Fibroblast of skin of right quadriceps (primary cell): ENCODE measurements around the gene DAB2IP.

Experiments
- DNase-seq: peaks from one replicate; pipeline ENCODE4 v3.0.0-alpha.2; 2013

Gene DAB2IP

DNA sequence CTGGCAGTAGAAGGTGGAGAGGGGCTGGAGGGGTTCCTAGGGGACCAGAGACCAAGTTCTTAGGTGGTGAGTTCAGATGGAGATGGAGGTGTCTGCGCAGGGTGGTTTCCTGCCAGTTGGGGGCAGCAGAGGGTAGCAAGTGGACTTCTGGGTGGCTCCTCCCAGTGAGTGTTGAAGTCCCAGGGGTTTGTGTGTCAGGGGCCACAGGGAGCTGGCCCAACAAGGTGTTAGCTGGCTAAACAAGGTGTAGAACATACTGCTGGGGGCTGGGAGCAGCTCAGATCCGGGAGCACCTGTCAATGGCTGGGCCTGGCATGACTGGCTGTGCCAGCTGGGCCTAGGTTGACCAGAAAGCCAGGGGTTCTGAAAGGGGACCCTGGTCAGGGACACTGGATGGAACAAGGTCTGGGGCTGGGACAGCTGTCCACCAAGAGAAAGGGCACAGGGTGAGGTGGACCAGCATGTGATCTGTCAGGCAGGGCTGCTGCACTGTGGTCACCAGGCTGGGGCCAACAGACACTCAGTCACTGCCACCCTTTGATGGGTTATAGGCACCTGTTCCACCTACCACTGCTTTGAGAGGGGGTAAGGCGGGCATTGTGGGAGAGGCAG, 35.6 kb downstream of the DAB2IP start:
- peak; percentile 54 for DNase-seq

DNA sequence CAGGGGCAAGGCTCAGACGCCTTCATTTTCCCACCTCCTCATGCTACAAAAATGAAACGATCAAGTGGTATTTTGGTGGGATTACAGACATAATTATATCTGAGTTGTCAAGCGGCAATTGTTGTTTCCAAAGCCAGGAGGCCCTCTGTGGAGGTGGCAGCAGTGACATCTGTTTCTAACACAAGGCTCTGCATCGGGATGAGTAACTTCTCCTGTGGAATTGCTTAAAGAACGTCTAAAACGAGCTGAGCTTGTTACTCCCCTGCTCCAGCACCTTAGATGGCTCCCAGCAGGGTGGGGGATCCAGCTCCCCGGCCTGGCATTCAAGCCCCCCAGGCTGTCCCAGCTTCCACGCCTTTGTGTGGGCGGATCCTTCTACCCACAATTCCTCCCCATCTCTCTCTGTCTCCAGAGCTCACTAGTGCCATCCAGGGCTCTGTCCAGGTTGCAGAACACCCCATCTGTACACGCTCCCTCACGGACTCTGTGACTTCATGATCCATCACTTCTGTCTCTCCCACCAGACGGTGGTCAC, 36.8 kb downstream of the DAB2IP start:
- DNase-seq: no peak

DNA sequence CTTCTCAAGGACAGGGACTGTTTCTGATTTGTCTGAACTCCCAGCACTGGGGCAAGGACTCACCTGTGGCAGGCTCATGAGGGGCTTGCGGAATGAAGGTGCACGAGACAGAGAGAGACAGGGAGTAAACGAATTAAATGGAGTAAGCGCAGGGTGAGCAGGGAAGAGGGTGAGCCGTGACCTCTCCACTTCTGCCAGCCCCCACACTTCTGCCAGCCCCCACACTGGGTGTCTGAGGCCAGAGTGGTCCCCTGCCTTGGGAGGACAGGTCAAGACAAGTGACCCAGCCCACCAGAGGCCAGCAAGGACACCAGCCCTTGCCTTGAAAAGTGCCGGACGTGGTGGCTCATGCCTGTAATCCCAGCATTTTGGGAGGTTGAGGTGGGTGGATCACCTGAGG, 37.2 kb downstream of the DAB2IP start:
- no peak for DNase-seq

DNA sequence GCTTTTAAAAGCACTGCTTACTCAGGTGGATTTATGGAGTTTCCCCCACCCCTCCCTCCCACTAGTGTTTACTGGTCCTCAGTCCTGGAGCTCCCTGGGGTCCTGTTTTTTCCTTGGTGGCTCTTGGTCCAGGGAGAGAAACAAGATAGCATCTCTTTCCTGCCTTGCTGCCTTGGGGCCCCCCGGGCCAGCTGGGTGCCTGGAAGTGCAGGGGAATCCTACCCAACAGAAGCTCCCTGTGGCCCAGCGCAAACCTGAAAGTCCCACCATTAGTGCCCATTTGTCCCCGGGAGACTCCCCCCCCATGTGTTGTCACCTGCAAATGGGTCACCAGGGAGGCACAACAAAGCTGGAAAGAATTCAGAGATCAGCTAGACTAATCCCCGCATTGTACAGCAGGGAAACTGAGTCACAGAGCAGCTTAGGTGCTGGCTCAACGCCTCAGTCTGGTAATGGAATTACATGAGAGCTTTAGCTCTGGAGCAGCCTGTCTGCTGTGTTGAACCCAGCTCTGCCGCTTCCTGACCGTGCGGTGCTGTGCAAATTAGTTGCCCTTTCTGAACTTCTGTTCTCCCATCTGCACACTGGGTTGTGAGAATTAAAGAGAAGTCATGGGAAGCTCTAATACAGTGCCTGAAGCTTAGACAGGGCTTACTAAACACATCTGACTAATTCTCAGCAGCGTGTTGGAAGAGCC, 38.2 kb downstream of the DAB2IP start:
- no peak for DNase-seq

DNA sequence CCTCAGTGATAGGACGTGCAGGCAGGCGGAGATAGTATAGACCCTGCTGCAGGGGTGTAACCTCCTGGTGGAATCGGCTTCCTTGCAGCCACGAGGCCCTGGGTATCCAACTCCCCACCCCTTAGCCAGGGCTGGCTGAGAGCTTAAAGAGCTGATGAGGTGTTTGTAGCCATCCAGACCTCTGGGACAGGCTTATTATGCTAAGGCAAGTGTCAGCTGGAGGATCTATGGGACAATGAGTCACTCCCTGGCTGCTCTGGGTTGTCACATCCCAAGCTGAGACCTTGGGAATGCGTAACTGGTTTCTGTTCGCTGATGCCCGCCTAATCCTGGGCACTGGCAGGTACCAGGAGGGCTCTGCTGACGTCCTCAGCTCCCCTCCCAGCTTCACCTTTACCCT, 38.9 kb downstream of the DAB2IP start:
- DNase-seq: no peak

DNA sequence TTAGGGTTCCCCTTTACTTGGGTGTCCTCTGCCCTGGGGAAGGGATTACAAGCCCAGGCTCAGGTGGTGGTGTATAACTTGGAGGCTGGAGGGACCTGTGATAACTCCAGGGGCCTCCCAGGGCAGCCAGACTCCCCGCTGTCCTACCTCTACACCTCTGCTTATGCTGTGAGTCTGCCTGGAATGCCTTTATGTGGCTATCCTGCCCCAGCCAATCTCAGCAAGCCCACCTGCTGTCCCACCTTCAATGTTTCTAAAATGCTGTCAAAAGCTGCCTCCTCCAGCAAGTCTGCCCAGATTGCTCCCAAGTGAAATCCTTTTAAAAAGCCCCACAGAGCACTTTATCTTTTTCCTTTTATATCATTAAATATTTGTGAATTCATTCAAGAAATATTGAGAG, 39.3 kb downstream of the DAB2IP start:
- no peak for DNase-seq

DNA sequence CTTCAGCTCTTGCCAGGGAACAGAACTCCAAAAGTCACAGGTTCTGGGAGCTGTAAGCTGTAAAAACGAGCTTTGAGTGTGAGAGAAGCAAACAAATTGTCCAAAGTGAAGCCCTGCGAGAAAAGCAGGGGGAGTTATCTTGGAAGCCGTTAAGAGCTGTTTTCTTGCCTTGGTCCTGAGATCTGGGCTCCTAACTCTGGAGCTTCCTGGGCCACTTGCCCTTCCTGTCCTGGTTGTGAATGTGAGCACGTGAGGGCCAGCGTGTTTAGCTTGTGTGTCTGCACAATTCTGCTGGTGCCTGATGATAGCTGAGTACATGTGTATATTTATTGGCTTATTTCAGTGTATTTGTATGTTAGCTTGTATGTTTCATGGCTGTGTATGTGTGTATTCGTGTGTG, 40.5 kb downstream of the DAB2IP start:
- no peak for DNase-seq

DNA sequence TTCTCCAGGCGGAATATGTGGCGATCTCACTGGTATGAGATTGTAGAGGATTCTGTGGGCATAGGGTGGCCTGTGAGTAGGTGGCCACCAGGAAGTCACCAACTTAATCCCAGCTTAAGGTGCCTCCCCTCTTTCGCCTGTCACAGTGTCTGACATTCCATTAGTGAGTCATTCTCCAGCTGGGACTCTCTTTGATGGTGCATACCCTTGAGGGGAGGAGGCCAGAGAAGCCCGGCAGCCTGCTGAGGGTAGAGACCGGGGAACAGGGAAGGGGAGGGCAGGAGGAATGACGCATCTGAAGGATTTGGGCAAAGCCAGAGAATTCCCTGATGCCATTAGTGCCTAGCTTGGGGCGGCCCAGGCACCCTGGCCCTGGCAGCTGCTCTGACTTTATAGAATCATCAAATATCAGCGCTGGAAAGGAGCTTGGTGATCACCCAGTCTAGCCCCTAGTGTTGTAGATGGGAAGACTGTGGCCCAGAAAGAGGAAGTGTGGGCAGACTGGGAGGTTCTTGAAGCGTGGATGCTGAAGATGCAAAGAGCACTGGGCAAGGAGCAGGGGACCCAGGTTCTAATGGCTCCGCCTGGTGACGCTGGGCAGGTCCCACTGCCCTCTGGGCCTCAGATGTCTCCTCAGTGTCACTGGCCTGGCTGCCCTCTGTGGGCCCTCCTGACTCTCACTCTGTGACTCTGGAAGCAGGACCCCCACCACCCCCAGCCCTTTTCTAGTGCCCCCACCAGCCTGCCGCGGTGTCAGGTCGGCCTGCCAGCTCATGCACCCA, 41.4 kb downstream of the DAB2IP start:
- DNase-seq: peak; percentile 69

DNA sequence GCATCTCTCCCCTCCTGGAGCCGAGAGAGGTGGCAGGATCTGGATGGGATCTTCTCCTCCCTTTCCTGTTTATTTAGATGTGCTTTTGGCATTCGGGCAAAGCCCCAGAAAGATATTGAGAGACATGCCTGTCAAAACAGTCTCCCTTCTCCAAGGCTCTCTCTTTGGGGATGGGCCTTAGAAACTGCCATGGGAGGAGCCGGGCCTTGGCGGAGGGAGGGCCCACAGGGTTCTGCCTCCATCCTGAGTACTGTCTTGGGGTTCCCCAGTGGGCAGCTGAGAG, 41.9 kb downstream of the DAB2IP start:
- no peak for DNase-seq

DNA sequence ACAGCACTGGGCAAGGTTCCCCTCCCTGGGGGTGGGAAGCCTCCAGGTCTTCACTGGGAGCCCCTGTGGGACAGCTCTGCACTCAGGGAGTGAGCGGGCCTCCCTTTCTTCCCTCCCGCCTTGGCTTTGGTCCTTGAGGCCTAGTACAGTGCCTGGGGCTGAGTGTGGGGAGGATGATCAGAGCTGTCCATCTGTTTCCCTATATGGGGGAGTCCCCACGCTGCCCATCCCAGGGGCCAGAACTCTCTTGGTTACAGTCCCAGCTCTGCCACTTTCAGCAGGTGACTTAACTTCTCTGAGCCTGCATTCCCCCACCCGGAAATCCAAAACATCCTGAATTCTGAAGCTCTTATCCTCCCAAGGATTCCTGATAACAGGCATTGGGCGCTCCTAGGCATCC, 42.6 kb downstream of the DAB2IP start:
- no peak for DNase-seq

DNA sequence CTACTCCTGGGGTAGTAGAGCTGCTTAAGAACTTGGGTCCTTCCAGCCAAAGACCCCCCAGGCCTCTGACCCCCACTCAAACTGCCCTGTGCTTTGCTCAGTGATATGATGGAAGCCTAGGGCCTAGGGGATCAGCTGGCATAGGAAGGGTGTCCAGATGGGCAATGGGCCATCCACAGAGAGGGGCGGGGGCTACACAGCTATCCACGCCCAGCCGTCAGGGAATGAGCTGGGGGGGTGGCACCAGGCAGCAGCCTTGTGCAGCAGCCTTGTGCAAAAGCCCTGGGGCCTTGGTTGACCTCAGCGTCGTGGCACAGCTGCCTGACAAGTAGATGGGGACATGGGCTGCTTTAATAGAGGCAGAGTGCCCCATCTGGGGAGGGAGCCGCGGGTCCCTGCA, 43.2 kb downstream of the DAB2IP start:
- DNase-seq: no peak

DNA sequence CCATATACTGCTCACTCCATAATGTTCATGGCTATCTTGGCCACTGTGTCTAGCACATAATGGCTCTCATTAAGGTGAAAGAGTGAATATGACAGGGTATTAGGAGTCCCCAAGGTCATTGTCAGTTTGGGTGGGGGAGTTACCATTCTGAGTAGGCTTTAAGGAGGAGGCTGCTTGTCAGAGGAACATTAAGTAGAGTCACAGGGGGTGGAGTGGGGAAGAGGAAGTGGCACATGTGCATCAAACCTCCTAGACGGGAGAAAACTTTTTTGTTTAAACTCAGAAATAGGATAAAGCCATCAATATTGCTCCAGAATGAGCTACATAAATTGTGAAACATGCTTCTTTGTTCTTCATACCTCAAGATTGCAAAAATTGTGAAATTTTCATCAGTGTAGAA, 45.5 kb downstream of the DAB2IP start:
- no peak for DNase-seq

DNA sequence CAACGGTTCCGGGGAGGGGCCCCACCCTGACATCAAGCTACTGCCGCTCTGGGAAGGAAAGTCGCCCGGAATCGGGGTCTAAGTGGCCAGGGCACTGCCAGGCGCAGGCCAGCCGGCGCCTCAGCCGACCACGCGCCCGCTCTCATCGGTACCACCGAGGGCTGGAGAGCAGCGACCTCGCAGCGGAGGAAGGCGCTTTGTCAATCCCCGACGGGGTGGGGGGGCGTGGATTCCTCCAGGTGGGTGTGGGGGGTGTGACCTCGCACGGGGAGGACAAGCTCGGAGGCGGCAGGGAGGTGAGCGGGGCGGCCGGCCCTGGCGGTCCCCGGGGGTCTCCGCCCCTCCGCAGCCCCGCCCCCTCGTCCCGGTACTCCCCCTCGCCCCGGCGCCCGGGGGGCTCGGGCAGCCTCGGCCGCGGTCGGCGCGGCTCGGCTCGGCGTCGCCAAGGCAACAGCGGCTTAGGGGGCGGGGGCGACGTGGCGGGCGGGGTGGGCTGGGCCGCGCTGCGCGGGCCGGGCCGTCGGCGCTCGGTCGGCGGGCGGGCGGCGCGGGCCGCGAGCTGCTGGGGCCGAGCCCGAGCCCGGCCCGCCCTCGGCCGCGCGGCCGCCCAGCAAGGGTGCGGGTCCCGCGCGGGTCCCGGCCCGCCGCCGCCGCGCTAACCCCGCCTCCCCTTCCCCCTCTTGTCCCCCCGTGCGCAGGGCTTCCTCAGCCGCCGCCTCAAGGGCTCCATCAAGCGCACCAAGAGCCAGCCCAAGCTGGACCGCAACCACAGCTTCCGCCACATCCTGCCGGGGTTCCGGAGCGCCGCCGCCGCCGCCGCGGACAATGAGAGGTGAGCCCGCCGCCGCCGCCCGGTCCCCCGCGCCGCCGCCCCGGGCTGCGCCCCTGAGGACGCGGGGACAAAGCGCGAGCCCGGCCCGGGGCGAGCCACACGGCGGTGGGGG, 47.5 kb downstream of the DAB2IP start:
- peak; percentile 64 for DNase-seq

DNA sequence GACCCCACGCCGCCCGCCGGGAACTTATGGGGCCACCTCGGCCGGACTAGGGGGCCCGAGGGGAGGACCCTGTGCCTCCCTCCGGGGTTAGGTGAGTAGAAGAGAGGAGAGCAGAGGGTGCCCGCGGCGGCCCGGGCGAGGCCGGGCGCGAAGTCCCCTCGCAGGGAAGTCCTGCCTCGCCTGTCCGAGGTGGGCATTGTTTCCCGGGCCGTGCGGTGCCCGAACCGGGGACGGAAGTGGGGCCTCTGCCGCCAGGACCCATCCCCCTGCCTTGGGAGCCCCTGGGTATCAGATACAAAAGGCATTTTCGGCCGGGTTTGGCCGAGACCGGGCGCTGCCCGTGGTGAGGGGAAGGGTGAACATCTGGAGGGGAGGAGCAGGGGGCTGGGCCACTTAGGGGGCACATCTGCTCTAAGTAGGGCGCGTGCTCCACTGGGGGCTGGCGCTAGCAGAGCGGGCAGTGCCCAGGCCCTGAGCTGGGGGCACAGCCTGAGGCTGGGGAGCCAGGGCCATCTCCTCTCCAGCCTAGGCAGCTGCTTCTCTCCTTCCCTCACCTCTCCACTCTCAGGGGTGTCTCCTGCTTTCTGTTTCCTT, 48.2 kb downstream of the DAB2IP start:
- no peak for DNase-seq

DNA sequence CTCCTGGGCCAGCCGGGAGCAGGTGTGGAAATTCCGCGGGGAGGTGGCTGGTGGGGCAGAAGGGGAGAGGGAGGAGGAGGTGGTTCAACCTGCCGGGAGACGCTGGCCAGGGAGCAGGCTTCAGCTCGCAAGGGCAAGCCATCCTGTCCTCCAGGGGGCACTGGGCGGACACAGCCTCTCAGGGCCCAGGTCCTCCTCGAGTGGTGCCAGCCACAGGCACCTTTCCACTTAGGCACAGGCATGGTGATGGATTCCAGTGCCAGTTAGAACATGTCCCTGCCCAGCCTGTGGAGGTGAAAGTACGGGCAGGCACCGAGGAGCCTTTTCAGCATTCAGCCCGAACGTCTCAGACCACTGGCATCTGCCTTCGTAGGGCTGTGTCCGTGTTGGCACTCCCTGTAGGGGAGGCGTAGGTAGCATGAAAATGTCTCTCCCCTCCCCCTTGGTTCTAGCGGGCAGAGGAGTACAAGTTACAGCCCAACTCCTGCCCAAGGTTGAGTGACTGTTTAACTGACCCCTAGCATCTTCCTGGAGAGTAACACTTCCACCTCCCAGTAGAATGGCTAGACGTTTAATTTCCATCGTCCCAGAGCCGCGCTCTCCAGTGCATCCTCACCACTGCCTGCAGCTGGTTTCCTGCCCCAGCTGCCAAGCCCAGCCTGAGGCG, 48.9 kb downstream of the DAB2IP start:
- DNase-seq: no peak

DNA sequence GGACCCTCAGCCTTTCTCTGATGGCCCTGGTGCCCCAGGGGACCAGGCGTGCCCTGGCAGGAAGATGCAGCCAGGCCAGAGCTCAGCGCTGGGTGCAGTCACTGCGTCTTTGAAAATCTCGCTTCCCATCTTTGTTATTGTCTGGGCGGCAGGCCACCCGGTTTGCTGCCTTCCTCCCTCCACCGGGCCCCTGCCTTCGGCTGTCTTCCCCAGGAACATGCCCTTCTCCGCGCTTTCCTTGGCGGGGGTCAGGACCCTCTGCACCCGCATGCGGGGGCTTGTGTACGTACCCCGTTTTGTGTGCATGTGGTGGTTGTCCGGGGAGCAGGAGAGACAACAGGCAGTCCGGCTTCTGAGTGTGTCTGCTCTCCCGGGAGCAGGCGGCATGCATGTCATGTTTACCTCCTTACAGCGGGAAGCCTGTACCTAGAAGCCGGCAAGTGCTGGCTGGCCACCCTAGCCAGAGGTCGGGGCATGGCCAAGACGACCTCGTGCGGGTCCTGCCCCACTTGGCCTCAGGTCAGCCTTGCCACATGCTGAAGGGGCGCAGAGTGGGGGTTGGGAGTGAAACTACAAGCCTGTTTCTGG, 49.5 kb downstream of the DAB2IP start:
- no peak for DNase-seq

DNA sequence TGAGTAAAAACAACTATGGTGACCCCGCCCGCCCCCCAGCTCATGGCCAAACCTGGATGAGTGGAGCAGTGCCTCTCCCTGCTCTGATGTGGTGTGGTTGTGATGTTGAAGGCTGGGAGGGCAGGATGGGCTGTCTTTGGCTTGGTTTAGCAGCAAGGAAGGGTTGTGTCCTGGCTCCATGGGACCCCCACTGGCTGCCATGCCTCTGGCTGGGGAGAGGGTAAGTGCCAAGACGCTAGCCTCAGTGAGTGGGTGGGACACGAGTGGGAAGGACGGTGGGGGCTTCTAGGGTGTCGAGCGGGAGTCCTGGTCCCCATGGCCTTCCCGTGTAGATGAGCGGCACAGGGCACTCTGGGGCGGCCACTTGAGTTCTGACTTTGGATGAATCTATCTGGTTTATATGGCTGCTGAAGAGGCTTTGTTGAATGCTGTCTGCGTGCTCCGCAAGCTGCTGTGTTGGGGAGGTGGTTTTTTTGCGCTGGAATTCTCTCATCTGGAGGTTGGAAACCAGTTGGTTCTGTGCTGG, 50.4 kb downstream of the DAB2IP start:
- no peak for DNase-seq

DNA sequence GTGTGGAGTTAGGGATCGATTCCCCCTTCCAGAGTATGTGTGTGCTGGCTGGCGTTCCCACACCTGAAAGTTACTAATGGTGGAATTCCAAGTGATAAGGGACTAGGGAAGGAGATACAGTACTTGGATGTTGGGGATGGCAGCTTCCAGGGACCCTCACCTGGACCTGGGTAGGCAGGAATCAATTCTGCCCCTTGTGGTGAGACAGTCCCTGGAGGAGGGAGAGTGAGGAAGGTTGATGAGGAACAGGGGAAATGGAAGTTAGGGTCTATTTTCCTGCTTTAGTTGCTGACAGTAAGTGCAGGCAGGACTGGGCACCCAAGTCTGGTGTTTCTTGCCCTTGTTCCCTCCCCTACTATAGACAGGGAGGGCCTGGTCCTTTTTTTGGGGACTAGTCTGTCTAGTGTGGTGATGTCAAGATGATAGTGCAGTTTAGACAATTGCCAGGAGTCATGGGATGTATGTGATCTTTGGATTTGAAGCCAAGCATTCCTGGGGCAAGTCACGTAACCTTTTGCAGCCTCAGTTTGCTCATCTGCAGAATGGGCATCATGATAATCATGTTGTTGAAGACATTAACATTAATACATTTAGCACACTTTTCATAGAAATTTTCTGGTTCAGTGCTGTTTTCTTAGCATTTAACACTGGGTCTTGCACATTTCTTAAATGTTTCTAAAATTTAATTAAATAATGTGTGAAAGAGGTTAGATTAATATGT, 51.7 kb downstream of the DAB2IP start:
- DNase-seq: no peak

DNA sequence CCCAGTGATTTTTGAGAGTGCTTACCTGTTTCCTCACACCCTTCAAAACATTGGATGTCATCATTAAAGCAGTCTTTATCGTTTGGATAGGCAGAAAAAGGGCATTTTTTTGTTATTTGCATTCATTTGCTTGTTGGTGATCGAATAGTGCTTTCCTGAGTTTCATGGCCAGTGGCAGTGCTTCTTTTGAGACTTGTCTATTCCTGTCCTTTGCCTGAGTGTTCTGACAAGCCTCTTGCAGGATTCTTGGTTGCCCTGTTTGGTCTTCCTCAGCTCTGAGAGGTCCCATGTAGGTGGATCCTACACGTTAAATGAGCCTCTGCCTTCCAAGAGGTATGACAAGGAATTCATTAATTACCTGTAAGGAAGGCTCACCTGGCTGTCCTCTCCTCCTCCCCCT, 52.8 kb downstream of the DAB2IP start:
- DNase-seq: no peak

DNA sequence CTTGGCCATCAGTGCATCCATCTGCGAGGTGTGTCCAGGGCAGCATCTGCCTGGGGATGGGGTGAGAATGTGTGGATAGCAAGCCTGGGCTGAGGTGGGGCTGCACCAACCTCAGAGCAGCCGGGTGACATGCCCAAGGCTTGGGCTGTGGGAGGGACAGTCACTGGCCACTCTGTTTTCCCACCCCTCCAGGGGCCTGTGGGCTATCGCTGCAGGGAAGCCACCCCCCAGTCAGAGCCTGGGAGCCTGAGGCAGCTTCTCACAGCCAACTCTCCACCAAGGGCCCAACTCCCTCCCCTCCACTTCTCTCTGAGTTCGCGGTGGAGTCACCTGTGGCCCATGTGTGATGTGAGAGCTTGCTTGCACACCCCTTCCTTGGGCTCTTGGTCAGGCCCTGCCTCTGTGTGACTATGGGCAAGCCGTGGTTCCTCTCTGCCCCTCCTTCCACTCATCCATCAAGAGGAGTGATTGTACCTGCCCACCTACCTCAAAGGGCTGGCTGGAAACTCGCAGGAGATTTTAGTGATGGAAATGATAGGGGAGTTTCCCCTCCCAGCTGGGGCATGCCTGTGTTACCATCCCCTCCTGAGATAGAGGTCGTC, 54.8 kb downstream of the DAB2IP start:
- DNase-seq: no peak
